HepG2 (cell line): Measurements from ENCODE around the gene CYP4F22. TPM values are rescaled to one million over a fixed set of nuclear protein-coding genes. Genes with fewer than 3 reads are reported as not detected.
A peak's percentile ranks its signal among the peaks of the same experiment; 100 is the strongest.

Source experiments
- ARNT ChIP-seq: fragments of 450-650 bp; IDR thresholded peaks from 2 replicates; pipeline ENCODE4 v1.6.1; 2017
- FOXP1 ChIP-seq, 2 experiments: fragments of 450-650 bp in 1 of 2; IDR thresholded peaks; 2 replicates each; pipeline ENCODE4 v1.6.1; 2017 to 2018; ENCODE audit warnings: antibody characterized with exemption in 1 of 2
- PAX8 ChIP-seq: sonication (generic); formaldehyde crosslinking; IDR thresholded peaks from 2 replicates; pipeline ENCODE4 v1.8.0; 2022; ENCODE audit warnings: mild to moderate bottlenecking, missing genetic modification reagents, borderline replicate concordance
- SETDB1 ChIP-seq: sonication (generic); formaldehyde crosslinking; IDR thresholded peaks from 2 replicates; pipeline ENCODE4 v1.5.1; 2020; ENCODE audit warnings: missing genetic modification reagents, mild to moderate bottlenecking, borderline replicate concordance
- ZNF256 ChIP-seq: sonication (generic); formaldehyde crosslinking; conservative IDR thresholded peaks from 2 replicates; pipeline ENCODE4 v1.4.0; 2020; ENCODE audit warnings: missing genetic modification reagents
- ZNF547 ChIP-seq: sonication (generic); formaldehyde crosslinking; IDR thresholded peaks from 2 replicates; pipeline ENCODE4 v1.5.1; 2020; ENCODE audit warnings: mild to moderate bottlenecking, missing genetic modification reagents
- ZNF776 ChIP-seq: sonication (generic); formaldehyde crosslinking; IDR thresholded peaks from 2 replicates; pipeline ENCODE4 v1.4.0; 2020; ENCODE audit warnings: mild to moderate bottlenecking, missing genetic modification reagents
- ZNF781 ChIP-seq: sonication (generic); formaldehyde crosslinking; IDR thresholded peaks from 2 replicates; pipeline ENCODE4 v1.5.1; 2020; ENCODE audit warnings: borderline replicate concordance, mild to moderate bottlenecking, missing genetic modification reagents; ENCODE audit errors: not compliant biosample characterization
- polyA plus RNA-seq, 8 experiments: library from polyadenylated mRNA; depleted of rRNA in 3 of 8; stranded (reverse) in 7 of 8; unstranded in 1 of 8; fragments of >200 nt; fragmentation: Illumina TruSeq in 4 of 8; extraction: Trizol in 4 of 8; gene quantifications; 2 replicates each; pipeline versions ENCODE4 v1.2.1 to v1.2.3, GENCODE V29; 2011 to 2016; ENCODE audit warnings: low read depth in 4 of 8, missing spikeins in 1 of 8, mixed read lengths in 1 of 8; ENCODE audit not compliant: insufficient read depth in 1 of 8
- total RNA-seq, 5 experiments: library from RNA; depleted of rRNA; stranded (reverse); fragments of >200 nt; fragmentation: Illumina TruSeq; extraction: Trizol; gene quantifications; 2 replicates each; pipeline ENCODE4 v1.2.3, GENCODE V29; 2016; ENCODE audit warnings: low read depth in 1 of 5
- TF ChIP-seq, protein P1 (sequence below): sonication (generic); formaldehyde crosslinking; IDR thresholded peaks from 2 replicates; pipeline ENCODE4 v1.8.1; 2023; ENCODE audit warnings: mild to moderate bottlenecking, inconsistent platforms, moderate library complexity, missing genetic modification reagents, borderline replicate concordance
- TF ChIP-seq, protein P2 (sequence below): IDR thresholded peaks from 2 replicates; pipeline ENCODE4 v1.6.1; 2016; ENCODE audit warnings: low read depth, missing genetic modification reagents, missing compliant biosample characterization
- TF ChIP-seq, protein P3 (sequence below): conservative IDR thresholded peaks from 2 replicates; pipeline ENCODE4 v1.6.1; 2018; ENCODE audit warnings: missing genetic modification reagents
- TF ChIP-seq, protein P4 (sequence below): sonication (generic); formaldehyde crosslinking; IDR thresholded peaks from 2 replicates; pipeline ENCODE4 v1.8.1; 2022; ENCODE audit warnings: low read depth, mild to moderate bottlenecking, missing genetic modification reagents
- TF ChIP-seq, protein P5 (sequence below): sonication (generic); formaldehyde crosslinking; IDR thresholded peaks from 2 replicates; pipeline ENCODE4 v1.5.1; 2020; ENCODE audit warnings: mild to moderate bottlenecking, missing genetic modification reagents

CYP4F22 gene
- total and polyA plus RNA-seq, 2 of the 13 experiments (the other 11 are each of a cell fraction or from before 2014, with no cell fraction given) = 0.05 TPM; not detected in 1

DNA sequence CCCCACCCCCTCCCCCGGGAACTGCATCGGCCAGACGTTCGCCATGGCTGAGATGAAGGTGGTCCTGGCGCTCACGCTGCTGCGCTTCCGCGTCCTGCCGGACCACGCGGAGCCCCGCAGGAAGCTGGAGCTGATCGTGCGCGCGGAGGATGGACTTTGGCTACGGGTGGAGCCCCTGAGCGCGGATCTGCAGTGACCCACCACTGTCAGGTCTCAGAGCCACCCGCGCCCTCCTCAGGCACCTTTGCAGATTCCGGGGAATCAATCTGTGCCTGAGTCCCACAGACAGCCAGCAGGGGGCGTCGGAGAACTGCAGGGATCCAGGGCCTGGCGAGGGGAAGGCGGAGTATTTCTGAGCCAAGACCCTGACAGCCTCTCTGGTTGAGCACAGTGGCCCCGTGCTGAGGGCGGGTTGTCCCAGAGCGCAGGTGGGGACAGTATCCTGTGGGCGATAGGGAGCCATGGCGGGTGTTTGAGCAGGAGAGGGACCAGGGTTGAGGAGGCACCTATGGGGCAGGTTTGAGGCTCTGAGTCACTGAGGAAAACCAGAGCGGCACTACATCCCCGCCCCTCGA is 76.3 kb downstream of the CYP4F22 start (continued):
- TF ChIP-seq, protein P1, sequence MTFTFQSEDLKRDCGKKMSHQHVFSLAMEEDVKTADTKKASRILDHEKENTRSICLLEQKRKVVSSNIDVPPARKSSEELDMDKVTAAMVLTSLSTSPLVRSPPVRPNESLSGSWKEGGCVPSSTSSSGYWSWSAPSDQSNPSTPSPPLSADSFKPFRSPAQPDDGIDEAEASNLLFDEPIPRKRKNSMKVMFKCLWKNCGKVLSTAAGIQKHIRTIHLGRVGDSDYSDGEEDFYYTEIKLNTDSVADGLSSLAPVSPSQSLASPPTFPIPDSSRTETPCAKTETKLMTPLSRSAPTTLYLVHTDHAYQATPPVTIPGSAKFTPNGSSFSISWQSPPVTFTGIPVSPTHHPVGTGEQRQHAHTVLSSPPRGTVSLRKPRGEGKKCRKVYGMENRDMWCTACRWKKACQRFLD = no peak
- TF ChIP-seq ZNF547 (CRISPR knock-in tag) (peak; percentile 79; the same call in 1 of the 2 replicates), SETDB1 (CRISPR knock-in tag) (no peak), FOXP1 (IDR thresholded peaks at IDR 0.05) (no peak), FOXP1 (CRISPR knock-in tag; IDR thresholded peaks at IDR 0.05) (no peak), ZNF256 (CRISPR knock-in tag) (no peak), ZNF781 (CRISPR knock-in tag) (no peak), ARNT (no peak), ZNF776 (no peak), PAX8 (CRISPR knock-in tag) (no peak)
- TF ChIP-seq, protein P2, sequence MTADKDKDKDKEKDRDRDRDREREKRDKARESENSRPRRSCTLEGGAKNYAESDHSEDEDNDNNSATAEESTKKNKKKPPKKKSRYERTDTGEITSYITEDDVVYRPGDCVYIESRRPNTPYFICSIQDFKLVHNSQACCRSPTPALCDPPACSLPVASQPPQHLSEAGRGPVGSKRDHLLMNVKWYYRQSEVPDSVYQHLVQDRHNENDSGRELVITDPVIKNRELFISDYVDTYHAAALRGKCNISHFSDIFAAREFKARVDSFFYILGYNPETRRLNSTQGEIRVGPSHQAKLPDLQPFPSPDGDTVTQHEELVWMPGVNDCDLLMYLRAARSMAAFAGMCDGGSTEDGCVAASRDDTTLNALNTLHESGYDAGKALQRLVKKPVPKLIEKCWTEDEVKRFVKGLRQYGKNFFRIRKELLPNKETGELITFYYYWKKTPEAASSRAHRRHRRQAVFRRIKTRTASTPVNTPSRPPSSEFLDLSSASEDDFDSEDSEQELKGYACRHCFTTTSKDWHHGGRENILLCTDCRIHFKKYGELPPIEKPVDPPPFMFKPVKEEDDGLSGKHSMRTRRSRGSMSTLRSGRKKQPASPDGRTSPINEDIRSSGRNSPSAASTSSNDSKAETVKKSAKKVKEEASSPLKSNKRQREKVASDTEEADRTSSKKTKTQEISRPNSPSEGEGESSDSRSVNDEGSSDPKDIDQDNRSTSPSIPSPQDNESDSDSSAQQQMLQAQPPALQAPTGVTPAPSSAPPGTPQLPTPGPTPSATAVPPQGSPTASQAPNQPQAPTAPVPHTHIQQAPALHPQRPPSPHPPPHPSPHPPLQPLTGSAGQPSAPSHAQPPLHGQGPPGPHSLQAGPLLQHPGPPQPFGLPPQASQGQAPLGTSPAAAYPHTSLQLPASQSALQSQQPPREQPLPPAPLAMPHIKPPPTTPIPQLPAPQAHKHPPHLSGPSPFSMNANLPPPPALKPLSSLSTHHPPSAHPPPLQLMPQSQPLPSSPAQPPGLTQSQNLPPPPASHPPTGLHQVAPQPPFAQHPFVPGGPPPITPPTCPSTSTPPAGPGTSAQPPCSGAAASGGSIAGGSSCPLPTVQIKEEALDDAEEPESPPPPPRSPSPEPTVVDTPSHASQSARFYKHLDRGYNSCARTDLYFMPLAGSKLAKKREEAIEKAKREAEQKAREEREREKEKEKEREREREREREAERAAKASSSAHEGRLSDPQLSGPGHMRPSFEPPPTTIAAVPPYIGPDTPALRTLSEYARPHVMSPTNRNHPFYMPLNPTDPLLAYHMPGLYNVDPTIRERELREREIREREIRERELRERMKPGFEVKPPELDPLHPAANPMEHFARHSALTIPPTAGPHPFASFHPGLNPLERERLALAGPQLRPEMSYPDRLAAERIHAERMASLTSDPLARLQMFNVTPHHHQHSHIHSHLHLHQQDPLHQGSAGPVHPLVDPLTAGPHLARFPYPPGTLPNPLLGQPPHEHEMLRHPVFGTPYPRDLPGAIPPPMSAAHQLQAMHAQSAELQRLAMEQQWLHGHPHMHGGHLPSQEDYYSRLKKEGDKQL = no peak
- TF ChIP-seq, protein P3, sequence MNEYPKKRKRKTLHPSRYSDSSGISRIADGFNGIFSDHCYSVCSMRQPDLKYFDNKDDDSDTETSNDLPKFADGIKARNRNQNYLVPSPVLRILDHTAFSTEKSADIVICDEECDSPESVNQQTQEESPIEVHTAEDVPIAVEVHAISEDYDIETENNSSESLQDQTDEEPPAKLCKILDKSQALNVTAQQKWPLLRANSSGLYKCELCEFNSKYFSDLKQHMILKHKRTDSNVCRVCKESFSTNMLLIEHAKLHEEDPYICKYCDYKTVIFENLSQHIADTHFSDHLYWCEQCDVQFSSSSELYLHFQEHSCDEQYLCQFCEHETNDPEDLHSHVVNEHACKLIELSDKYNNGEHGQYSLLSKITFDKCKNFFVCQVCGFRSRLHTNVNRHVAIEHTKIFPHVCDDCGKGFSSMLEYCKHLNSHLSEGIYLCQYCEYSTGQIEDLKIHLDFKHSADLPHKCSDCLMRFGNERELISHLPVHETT = no peak
- TF ChIP-seq, protein P4, sequence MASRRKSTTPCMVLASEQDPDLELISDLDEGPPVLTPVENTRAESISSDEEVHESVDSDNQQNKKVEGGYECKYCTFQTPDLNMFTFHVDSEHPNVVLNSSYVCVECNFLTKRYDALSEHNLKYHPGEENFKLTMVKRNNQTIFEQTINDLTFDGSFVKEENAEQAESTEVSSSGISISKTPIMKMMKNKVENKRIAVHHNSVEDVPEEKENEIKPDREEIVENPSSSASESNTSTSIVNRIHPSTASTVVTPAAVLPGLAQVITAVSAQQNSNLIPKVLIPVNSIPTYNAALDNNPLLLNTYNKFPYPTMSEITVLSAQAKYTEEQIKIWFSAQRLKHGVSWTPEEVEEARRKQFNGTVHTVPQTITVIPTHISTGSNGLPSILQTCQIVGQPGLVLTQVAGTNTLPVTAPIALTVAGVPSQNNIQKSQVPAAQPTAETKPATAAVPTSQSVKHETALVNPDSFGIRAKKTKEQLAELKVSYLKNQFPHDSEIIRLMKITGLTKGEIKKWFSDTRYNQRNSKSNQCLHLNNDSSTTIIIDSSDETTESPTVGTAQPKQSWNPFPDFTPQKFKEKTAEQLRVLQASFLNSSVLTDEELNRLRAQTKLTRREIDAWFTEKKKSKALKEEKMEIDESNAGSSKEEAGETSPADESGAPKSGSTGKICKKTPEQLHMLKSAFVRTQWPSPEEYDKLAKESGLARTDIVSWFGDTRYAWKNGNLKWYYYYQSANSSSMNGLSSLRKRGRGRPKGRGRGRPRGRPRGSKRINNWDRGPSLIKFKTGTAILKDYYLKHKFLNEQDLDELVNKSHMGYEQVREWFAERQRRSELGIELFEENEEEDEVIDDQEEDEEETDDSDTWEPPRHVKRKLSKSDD (CRISPR knock-in tag) = no peak
- TF ChIP-seq, protein P5, sequence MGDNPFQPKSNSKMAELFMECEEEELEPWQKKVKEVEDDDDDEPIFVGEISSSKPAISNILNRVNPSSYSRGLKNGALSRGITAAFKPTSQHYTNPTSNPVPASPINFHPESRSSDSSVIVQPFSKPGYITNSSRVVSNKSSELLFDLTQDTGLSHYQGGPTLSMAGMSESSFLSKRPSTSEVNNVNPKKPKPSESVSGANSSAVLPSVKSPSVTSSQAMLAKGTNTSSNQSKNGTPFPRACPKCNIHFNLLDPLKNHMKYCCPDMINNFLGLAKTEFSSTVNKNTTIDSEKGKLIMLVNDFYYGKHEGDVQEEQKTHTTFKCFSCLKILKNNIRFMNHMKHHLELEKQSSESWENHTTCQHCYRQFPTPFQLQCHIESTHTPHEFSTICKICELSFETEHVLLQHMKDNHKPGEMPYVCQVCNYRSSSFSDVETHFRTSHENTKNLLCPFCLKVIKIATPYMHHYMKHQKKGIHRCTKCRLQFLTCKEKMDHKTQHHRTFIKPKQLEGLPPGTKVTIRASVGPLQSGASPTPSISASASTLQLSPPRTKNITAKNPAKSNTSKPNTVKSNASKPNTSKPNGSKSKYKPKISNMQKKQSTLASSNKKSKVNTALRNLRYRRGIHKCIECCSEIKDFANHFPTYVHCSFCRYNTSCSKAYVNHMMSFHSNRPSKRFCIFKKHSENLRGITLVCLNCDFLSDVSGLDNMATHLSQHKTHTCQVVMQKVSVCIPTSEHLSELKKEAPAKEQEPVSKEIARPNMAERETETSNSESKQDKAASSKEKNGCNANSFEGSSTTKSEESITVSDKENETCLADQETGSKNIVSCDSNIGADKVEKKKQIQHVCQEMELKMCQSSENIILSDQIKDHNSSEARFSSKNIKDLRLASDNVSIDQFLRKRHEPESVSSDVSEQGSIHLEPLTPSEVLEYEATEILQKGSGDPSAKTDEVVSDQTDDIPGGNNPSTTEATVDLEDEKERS (CRISPR knock-in tag) = 0 out of 2 replicates have a peak, but pooled peaks have one; percentile 37
